OCI-LY1 (cell line): ENCODE measurements around the gene TTLL5.

Experiments used
- CTCF ChIP-seq: fragments of 200-600 bp; sonication (generic), shearing (Covaris generic); IDR thresholded peaks from 2 replicates; pipeline ENCODE4 v1.5.1; 2017; ENCODE audit warnings: mild to moderate bottlenecking, antibody characterized with exemption, low read length, moderate library complexity, mixed read lengths
- EZH2 ChIP-seq: fragments of 200-600 bp; sonication (generic), shearing (Covaris generic); IDR thresholded peaks from 2 replicates; pipeline ENCODE4 v1.8.0; 2017; ENCODE audit warnings: borderline replicate concordance, mixed run types, mild to moderate bottlenecking, antibody characterized with exemption, low read length, moderate library complexity, mixed read lengths

GRCh38 chr14:75747899-75748298, 86.9 kb downstream of the TTLL5 start:
- TF ChIP-seq CTCF (no peak), EZH2 (no peak)
